Testis (tissue), 3 donors: Measurements from ENCODE around the gene DPH2. TPM values are rescaled to one million over a fixed set of nuclear protein-coding genes. Genes with fewer than 3 reads are reported as not detected.

Source experiments
- DNase-seq: peaks from one replicate; pipeline ENCODE4 v3.0.0-alpha.2; 2019
- H3K27ac ChIP-seq, 2 donors: fragments of 200-600 bp; sonication (generic); one replicate each; pipeline ENCODE4 v1.5.1; 2019
- H3K27me3 ChIP-seq: fragments of 200-600 bp; sonication (generic); one replicate; pipeline ENCODE4 v1.5.1; 2019
- H3K36me3 ChIP-seq: fragments of 200-600 bp; sonication (generic); one replicate; pipeline ENCODE4 v1.5.1; 2017; ENCODE audit warnings: low read depth; ENCODE audit errors: missing control alignments
- H3K4me1 ChIP-seq: fragments of 200-600 bp; sonication (generic); one replicate; pipeline ENCODE4 v1.5.1; 2019
- H3K4me3 ChIP-seq, 2 donors: fragments of 200-600 bp; sonication (generic); one replicate each; pipeline ENCODE4 v1.5.1; 2017 to 2019
- H3K9me3 ChIP-seq: fragments of 200-600 bp; sonication (generic); one replicate; pipeline ENCODE4 v1.5.1; 2017
- POLR2A ChIP-seq: fragments of 450-650 bp; IDR thresholded peaks from one replicate; pipeline ENCODE4 v1.6.1; 2017; ENCODE audit warnings: antibody characterized with exemption, mild to moderate bottlenecking, moderate library complexity
- WGBS, 2 donors: methylation state at CpG; one replicate each; pipeline ENCODE4 v1.1.5; 2018; 5-methylcytosine and 5-hydroxymethylcytosine counted together
- intact Hi-C: fragments of 100-400 bp; cut with DNase I; formaldehyde crosslinking; loops from one replicate; pipeline ENCODE4 v1.15.1; 2023; ENCODE audit warnings: low total_unique reads
- polyA plus RNA-seq: library from polyadenylated mRNA; stranded (reverse); fragments of 350-450 nt; fragmentation: Illumina TruSeq; extraction: RNeasy Lipid Tissue Mini Kit (QIAGEN cat#74804); gene quantifications from one replicate; pipeline ENCODE4 v1.2.3, GENCODE V29; 2014; ENCODE audit warnings: low read depth, low replicate concordance; ENCODE audit not compliant: insufficient read depth
- total RNA-seq, 2 donors: library from RNA; depleted of rRNA; stranded (reverse); fragments of >200 nt; gene quantifications; one replicate each; pipeline ENCODE4 v1.2.3, GENCODE V29; 2016
- TF ChIP-seq, protein P1 (sequence below), 3 experiments: fragments of 450-650 bp in 2 of 3; fragments of 200-600 bp in 1 of 3; sonication (generic) in 1 of 3; IDR thresholded peaks; one replicate each; pipeline ENCODE4 v1.5.1; 2016 to 2019; ENCODE audit warnings: antibody characterized with exemption in 3 of 3, mild to moderate bottlenecking in 2 of 3, moderate library complexity in 1 of 3

The DPH2 gene
- total and polyA plus RNA-seq, 3 donors from 2014 or later: 27.6 to 44.7 (median 39.4) TPM

DNA sequence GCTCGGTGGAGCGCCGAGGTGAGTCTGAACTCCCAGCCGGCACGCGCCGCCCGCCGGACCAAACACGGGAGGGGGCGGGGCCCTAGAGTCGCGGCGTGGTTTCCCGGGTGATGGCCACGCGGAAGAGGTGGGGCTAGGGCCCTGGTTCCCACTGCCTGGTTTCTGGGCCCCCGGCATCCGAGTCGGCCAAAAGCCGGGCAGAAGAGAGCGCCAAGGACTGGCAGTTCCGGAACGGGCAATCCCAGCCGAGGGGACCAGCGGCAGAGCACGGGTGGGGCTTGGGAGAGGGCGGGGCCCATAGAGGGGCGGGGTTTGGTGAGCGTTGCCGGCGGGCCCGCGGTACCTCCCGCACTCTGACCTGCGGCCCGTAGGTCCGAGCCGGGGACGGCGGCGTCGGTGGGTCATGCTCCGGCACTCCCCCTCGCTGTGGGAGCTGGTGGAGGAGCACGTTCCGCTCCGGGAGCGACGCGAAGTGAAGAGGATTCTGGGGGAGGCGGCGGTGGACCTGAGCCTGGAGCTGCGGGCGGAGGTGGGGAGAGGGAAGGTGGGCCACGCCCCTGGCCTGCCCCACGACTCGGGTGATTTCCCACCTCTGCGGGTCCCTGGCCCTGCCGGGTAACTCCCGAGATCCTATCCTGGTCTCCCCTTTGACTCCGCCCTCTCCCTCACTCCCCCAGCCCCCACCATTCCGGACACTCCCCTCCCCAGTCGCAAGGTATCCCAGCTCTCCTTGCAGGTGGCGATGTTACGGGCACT is 21.8 kb downstream of the DPH2 start, which contains the start of gene CCDC24:
Gene CCDC24 (plus strand): TSS at position 124 of the 756 bp plus-strand sequence. CDS start 280 bp downstream, at position 404.
- Histone ChIP-seq H3K27ac (peak within 1 kb of the TSS; percentile 55 to 70), H3K4me1 (peaks cover 13% of the 10 kb centered on the region), H3K36me3 (no peaks in the 10 kb centered on the region), H3K9me3 (no peaks in the 10 kb centered on the region), H3K27me3 (no peaks in the 10 kb centered on the region), H3K4me3 (peak within 1 kb of the TSS; percentile 51 to 86)
- WGBS, 2 donors: 1% methylated on average over 34 to 66 of the region's 66 CpGs
- intact Hi-C loops: no loop called here
- DNase-seq: peak; percentile 94
- no peak for TF ChIP-seq POLR2A
- TF ChIP-seq, protein P1, sequence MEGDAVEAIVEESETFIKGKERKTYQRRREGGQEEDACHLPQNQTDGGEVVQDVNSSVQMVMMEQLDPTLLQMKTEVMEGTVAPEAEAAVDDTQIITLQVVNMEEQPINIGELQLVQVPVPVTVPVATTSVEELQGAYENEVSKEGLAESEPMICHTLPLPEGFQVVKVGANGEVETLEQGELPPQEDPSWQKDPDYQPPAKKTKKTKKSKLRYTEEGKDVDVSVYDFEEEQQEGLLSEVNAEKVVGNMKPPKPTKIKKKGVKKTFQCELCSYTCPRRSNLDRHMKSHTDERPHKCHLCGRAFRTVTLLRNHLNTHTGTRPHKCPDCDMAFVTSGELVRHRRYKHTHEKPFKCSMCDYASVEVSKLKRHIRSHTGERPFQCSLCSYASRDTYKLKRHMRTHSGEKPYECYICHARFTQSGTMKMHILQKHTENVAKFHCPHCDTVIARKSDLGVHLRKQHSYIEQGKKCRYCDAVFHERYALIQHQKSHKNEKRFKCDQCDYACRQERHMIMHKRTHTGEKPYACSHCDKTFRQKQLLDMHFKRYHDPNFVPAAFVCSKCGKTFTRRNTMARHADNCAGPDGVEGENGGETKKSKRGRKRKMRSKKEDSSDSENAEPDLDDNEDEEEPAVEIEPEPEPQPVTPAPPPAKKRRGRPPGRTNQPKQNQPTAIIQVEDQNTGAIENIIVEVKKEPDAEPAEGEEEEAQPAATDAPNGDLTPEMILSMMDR (IDR thresholded peaks at IDR 0.05): no peak

- Histone ChIP-seq H3K9me3 (no peaks in the 10 kb centered on the region), H3K4me1 (peaks cover 13% of the 10 kb centered on the region), H3K4me3 (peak overlapping the region; percentile 51 to 86), H3K27me3 (no peaks in the 10 kb centered on the region), H3K36me3 (no peaks in the 10 kb centered on the region), H3K27ac (peak overlapping the region in 1 of 2 donors; percentile 55)
- intact Hi-C loops: no loop called here
- DNase-seq: no peak
- TF ChIP-seq, protein P1 (IDR thresholded peaks at IDR 0.05): no peak
- TF ChIP-seq POLR2A: no peak
- 33 to 44% methylated on average over 10 to 11 of the region's 11 CpGs for WGBS, 2 donors
Measured at GRCh38 chr1:43992232-43992995, 22.6 kb downstream of the DPH2 start.

- Histone ChIP-seq H3K9me3 (no peaks in the 10 kb centered on the region), H3K4me3 (no peak overlapping the region), H3K36me3 (no peaks in the 10 kb centered on the region), H3K27ac (no peak overlapping the region), H3K27me3 (no peaks in the 10 kb centered on the region), H3K4me1 (peaks cover 13% of the 10 kb centered on the region)
- no peak for DNase-seq
- intact Hi-C loops: no loop called here
- WGBS, 2 donors: 90 to 95% methylated on average over 9 of the region's 9 CpGs
- TF ChIP-seq, protein P1 (IDR thresholded peaks at IDR 0.05): no peak
- no peak for TF ChIP-seq POLR2A
Measured at GRCh38 chr1:43993206-43993914, 23.6 kb downstream of the DPH2 start.

DNA sequence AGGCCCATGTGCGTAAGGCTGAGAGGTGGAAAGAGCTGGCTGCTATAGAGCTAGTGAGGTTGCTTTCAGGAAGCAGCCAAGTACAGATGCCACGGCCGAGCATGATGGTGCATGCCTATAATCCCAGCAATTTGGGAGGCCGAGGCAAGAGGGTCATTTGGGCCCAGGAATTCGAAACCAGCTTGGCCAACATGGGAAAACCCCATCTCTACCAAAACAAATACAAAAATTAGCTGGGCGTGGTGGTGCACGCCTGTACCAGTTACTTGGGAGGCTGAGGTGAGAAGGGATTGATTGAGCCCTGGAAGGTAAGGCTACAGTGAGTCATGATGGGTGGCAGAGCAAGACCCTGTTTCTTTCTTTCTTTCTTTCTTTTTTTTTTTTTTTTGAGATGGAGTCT is 24.3 kb downstream of the DPH2 start:
- DNase-seq: no peak
- Histone ChIP-seq H3K27me3 (no peaks in the 10 kb centered on the region), H3K27ac (no peak overlapping the region), H3K4me1 (peaks cover 13% of the 10 kb centered on the region), H3K4me3 (no peak overlapping the region), H3K36me3 (no peaks in the 10 kb centered on the region), H3K9me3 (no peaks in the 10 kb centered on the region)
- 95 to 97% methylated on average over 7 of the region's 7 CpGs for WGBS, 2 donors
- intact Hi-C loops: no loop called here
- TF ChIP-seq, protein P1 (IDR thresholded peaks at IDR 0.05): no peak
- no peak for TF ChIP-seq POLR2A
